ENCODE measurements around the gene GARIN5B. TPM values are rescaled to one million over a fixed set of nuclear protein-coding genes. Genes with fewer than 3 reads are reported as not detected.

GARIN5B gene
- polyA plus RNA-seq, 1 of the 3 experiments (the other 2 are of a cell fraction), result not detected

GRCh38 chr19:55306712-55307111, 56.3 kb downstream of the GARIN5B start:
- peaks cover 33 to 46% of the 10 kb centered on the region in 2 experiments for H3K36me3 ChIP-seq (replicated peaks in 1 of 2; ENCODE audit: control insufficient read depth in 1 of 2, insufficient read depth in 2 of 2, low read length in 1 of 2)
- no peak overlapping the region for H3K4me3 ChIP-seq (ENCODE audit: low read depth in 2 of 2, low read length in 1 of 2)
- ChIA-PET CTCF (interaction anchor here (1.0 kb wide), 1 partner anchor 165 kb away, joined by 3 read pairs; no protein-coding TSS in a partner anchor), POLR2A (no interaction called here)
- H4K20me1 ChIP-seq (ENCODE audit: insufficient read depth), result no peaks in the 10 kb centered on the region
- no peaks in the 10 kb centered on the region for H3F3A ChIP-seq (replicated peaks; ENCODE audit: insufficient read depth)
- 93% methylated on average over 3 of the region's 3 CpGs for WGBS (ENCODE audit: low lambda C conversion rate)
- TF ChIP-seq EP300 (IDR thresholded peaks at IDR 0.05; ENCODE audit: borderline replicate concordance in 1 of 2, low read depth in 1 of 2, low read length in 1 of 2) (no peak), SIN3A (IDR thresholded peaks at IDR 0.05; ENCODE audit: borderline replicate concordance, low read depth, low read length) (no peak), USF1 (IDR thresholded peaks at IDR 0.05; ENCODE audit: borderline replicate concordance, low read depth) (no peak), RCOR1 (IDR thresholded peaks at IDR 0.05; ENCODE audit: low read length) (no peak), YY1 (IDR thresholded peaks at IDR 0.05; ENCODE audit: low read depth) (no peak), FOSL2 (IDR thresholded peaks at IDR 0.05; ENCODE audit: borderline replicate concordance, low read depth) (no peak), TEAD4 (IDR thresholded peaks at IDR 0.05; ENCODE audit: borderline replicate concordance, insufficient read depth) (no peak), TAF1 (IDR thresholded peaks at IDR 0.05; ENCODE audit: borderline replicate concordance, low read depth, low read length) (no peak), SMC3 (IDR thresholded peaks at IDR 0.05; ENCODE audit: low read depth, low read length) (no peak), USF2 (IDR thresholded peaks at IDR 0.05; ENCODE audit: borderline replicate concordance, low read depth, low read length) (no peak)
- no peak overlapping the region for H3K4me2 ChIP-seq
- H3K9ac ChIP-seq, result no peak overlapping the region
- peaks cover 0 to 3% of the 10 kb centered on the region in 2 experiments; a peak in 1 of 4 replicates for H3K4me1 ChIP-seq (ENCODE audit: control insufficient read depth in 1 of 2, insufficient read depth in 2 of 2, low read depth in 1 of 2, low read length in 1 of 2)
- H3K27ac ChIP-seq (ENCODE audit: low read depth in 2 of 2, low read length in 1 of 2), result no peak overlapping the region
- H2AFZ ChIP-seq (ENCODE audit: low read depth), result no peak overlapping the region
- no peak for DNase-seq
- no peaks in the 10 kb centered on the region for H3K27me3 ChIP-seq (ENCODE audit: insufficient read depth)
- no peaks in the 10 kb centered on the region for H3K79me2 ChIP-seq (ENCODE audit: insufficient read depth)
- H3K9me2 ChIP-seq, result no peaks in the 10 kb centered on the region
- H3K9me3 ChIP-seq, result no peaks in the 10 kb centered on the region

GRCh38 chr19:55305983-55306562, 57.0 kb downstream of the GARIN5B start:
- Histone ChIP-seq H3K9ac (no peak overlapping the region), H3K4me3 (ENCODE audit: low read depth in 2 of 2, low read length in 1 of 2) (no peak overlapping the region), H3K36me3 (replicated peaks in 1 of 2; ENCODE audit: control insufficient read depth in 1 of 2, insufficient read depth in 2 of 2, low read length in 1 of 2) (peaks cover 33 to 46% of the 10 kb centered on the region in 2 experiments), H3F3A (replicated peaks; ENCODE audit: insufficient read depth) (no peaks in the 10 kb centered on the region), H2AFZ (ENCODE audit: low read depth) (no peak overlapping the region), H4K20me1 (ENCODE audit: insufficient read depth) (no peaks in the 10 kb centered on the region), H3K4me2 (no peak overlapping the region), H3K79me2 (ENCODE audit: insufficient read depth) (no peaks in the 10 kb centered on the region), H3K9me2 (no peaks in the 10 kb centered on the region), H3K9me3 (no peaks in the 10 kb centered on the region), H3K27me3 (ENCODE audit: insufficient read depth) (no peaks in the 10 kb centered on the region), H3K27ac (ENCODE audit: low read depth in 2 of 2, low read length in 1 of 2) (no peak overlapping the region), H3K4me1 (ENCODE audit: control insufficient read depth in 1 of 2, insufficient read depth in 2 of 2, low read depth in 1 of 2, low read length in 1 of 2) (peaks cover 0 to 8% of the 10 kb centered on the region in 2 experiments; a peak in 1 of 4 replicates)
- DNase-seq, result no peak
- 86% methylated on average over 12 of the region's 17 CpGs for WGBS (ENCODE audit: low lambda C conversion rate)
- ChIA-PET POLR2A (no interaction called here), CTCF (interaction anchor here (0.9 to 1.0 kb wide), 2 partner anchors 113 to 165 kb away, joined by 3 read pairs; no protein-coding TSS in a partner anchor)
- TF ChIP-seq GABPA (IDR thresholded peaks at IDR 0.05; ENCODE audit: low read depth), result no peak; the same call in 1 of the 2 replicates
- TF ChIP-seq TEAD4 (IDR thresholded peaks at IDR 0.05; ENCODE audit: borderline replicate concordance, insufficient read depth), result no peak
- TF ChIP-seq PBX3 (IDR thresholded peaks at IDR 0.05), result no peak
- no peak for TF ChIP-seq SIN3A (IDR thresholded peaks at IDR 0.05; ENCODE audit: borderline replicate concordance, low read depth, low read length)
- TF ChIP-seq SMC3 (IDR thresholded peaks at IDR 0.05; ENCODE audit: low read depth, low read length), result no peak
- no peak for TF ChIP-seq RAD21 (IDR thresholded peaks at IDR 0.05; ENCODE audit: low read length)
- TF ChIP-seq IRF3 (IDR thresholded peaks at IDR 0.05; ENCODE audit: low read depth, low read length), result no peak
- TF ChIP-seq USF1 (IDR thresholded peaks at IDR 0.05; ENCODE audit: borderline replicate concordance, low read depth), result no peak
- no peak for TF ChIP-seq NRF1 (IDR thresholded peaks at IDR 0.05; ENCODE audit: low read depth, low read length)
- TF ChIP-seq MXI1 (IDR thresholded peaks at IDR 0.05; ENCODE audit: low read depth, low read length), result no peak
- TF ChIP-seq RFX5 (IDR thresholded peaks at IDR 0.05; ENCODE audit: low read length), result no peak
- TF ChIP-seq NFIC (IDR thresholded peaks at IDR 0.05; ENCODE audit: borderline replicate concordance), result no peak
- TF ChIP-seq JUND (IDR thresholded peaks at IDR 0.05), result no peak
- no peak for TF ChIP-seq ELF1 (IDR thresholded peaks at IDR 0.05)
- TF ChIP-seq MAX (IDR thresholded peaks at IDR 0.05; ENCODE audit: low read depth), result no peak
- TF ChIP-seq RCOR1 (IDR thresholded peaks at IDR 0.05; ENCODE audit: low read length), result no peak
- TF ChIP-seq FOXM1 (IDR thresholded peaks at IDR 0.05; ENCODE audit: low read depth), result no peak
- TF ChIP-seq YY1 (IDR thresholded peaks at IDR 0.05; ENCODE audit: low read depth), result no peak
- no peak for TF ChIP-seq POLR2AphosphoS5 (IDR thresholded peaks at IDR 0.05; ENCODE audit: low read depth, low read length)
